NCI-H1092 treated with DMSO at 0.1 percent for 48 hours (cell line): ENCODE data around the gene TM9SF3.

Experiments
- DNase-seq: peaks from one replicate; lab custom pipeline; 2025; lab: John Stamatoyannopoulos, UW

The TM9SF3 gene

DNA sequence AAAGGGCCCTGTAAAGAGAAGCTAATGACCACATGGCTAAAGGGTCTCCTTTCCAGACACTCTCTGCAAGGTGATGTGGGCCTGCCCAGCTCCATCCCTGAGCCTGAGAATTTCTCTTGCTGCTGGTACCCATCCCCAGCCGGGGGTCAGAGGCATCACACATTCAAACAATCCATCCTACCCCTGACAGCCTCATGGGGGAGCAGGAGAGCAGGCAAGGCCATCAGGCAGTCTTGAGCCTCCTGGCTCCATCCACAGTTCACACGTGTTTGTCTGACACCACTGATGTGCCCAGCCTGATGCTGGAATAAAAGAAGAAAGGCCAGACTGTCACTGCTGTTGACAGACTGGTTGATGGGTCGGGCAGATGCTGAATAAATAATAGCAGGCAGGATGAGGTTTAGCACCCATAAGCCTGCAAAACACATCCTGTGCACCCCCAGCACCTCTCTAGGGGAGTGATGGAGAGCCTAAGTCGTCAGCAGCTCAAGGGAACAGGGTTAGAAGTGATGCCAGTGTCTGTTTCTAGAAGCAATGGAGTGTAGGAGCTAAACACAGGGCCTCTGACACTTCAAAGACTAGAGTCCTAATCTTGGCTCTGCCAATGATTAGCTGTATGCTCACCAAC, 116.6 kb downstream of the TM9SF3 start:
- peak; percentile 23 for DNase-seq

DNA sequence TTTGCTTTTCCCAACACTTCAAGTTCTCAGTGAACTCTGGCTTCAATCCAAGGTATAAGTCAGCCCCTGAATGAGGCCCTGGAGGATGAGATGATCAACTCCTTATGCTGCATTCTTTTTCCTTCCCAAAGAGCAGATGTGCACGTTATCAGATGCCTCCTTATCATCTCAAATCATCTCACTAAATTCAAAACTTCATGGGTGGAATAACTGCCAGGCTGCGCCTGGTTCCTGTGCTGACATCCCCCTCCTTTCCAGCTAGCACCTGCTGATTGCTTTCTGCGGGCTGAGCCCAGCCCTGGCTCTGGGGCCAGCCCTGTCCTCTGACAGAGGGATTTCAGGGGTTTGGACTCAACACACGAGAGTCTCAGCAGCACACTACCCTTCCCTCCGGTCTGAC, 118.0 kb downstream of the TM9SF3 start:
- DNase-seq = no peak
